ENCODE measurements around the gene IKZF5.

IKZF5 gene

GRCh38 chr10:123016228-123016627 lies 7.6 kb upstream of the IKZF5 start:
- no peak for DNase-seq (ENCODE audit: low read depth in 2 of 2)

GRCh38 chr10:123014772-123015171 lies 6.2 kb upstream of the IKZF5 start:
- DNase-seq (ENCODE audit: low read depth in 2 of 2): no peak

GRCh38 chr10:123013456-123014419 lies 5.1 kb upstream of the IKZF5 start:
- DNase-seq (ENCODE audit: low read depth in 2 of 2): no peak

- DNase-seq (ENCODE audit: low read depth in 2 of 2): no peak
Observed at GRCh38 chr10:123011987-123012386, 3.4 kb upstream of the IKZF5 start.

- DNase-seq (ENCODE audit: low read depth in 2 of 2): no peak
Observed at GRCh38 chr10:123009105-123009820, 668 bp upstream of the IKZF5 start.

GRCh38 chr10:123007558-123008354 lies 839 bp downstream of the IKZF5 start:
- peak in 1 of 2 donors; percentile 2 for DNase-seq (ENCODE audit: low read depth in 2 of 2)

GRCh38 chr10:123004298-123004697 lies 4.3 kb downstream of the IKZF5 start:
- DNase-seq (ENCODE audit: low read depth in 2 of 2): no peak

GRCh38 chr10:123001370-123001769 lies 7.2 kb downstream of the IKZF5 start:
- no peak for DNase-seq (ENCODE audit: low read depth in 2 of 2)

- no peak for DNase-seq (ENCODE audit: low read depth in 2 of 2)
Observed at GRCh38 chr10:123000155-123000554, 8.4 kb downstream of the IKZF5 start.

- no peak for DNase-seq (ENCODE audit: low read depth in 2 of 2)
Observed at GRCh38 chr10:122999347-122999746, 9.2 kb downstream of the IKZF5 start.

GRCh38 chr10:122998934-122999333 lies 9.7 kb downstream of the IKZF5 start:
- no peak for DNase-seq (ENCODE audit: low read depth in 2 of 2)

- no peak for DNase-seq (ENCODE audit: low read depth in 2 of 2)
Observed at GRCh38 chr10:122998360-122998917, 10.2 kb downstream of the IKZF5 start.

GRCh38 chr10:122997864-122998263 lies 10.7 kb downstream of the IKZF5 start:
- DNase-seq (ENCODE audit: low read depth in 2 of 2): no peak

- DNase-seq (ENCODE audit: low read depth in 2 of 2): no peak
Observed at GRCh38 chr10:122995936-122996335, 12.7 kb downstream of the IKZF5 start.

GRCh38 chr10:122993797-122994336 lies 14.7 kb downstream of the IKZF5 start:
- DNase-seq (ENCODE audit: low read depth in 2 of 2): no peak

- no peak for DNase-seq (ENCODE audit: low read depth in 2 of 2)
Observed at GRCh38 chr10:122992031-122992585, 16.5 kb downstream of the IKZF5 start.

GRCh38 chr10:122990278-122990677 lies 18.3 kb downstream of the IKZF5 start:
- DNase-seq (ENCODE audit: low read depth in 2 of 2): no peak

GRCh38 chr10:122988501-122988900 lies 20.1 kb downstream of the IKZF5 start:
- no peak for DNase-seq (ENCODE audit: low read depth in 2 of 2)

- DNase-seq (ENCODE audit: low read depth in 2 of 2): no peak
Observed at GRCh38 chr10:122986335-122986734, 22.3 kb downstream of the IKZF5 start.

- DNase-seq (ENCODE audit: low read depth in 2 of 2): no peak
Observed at GRCh38 chr10:122984708-122985107, 23.9 kb downstream of the IKZF5 start.

- DNase-seq (ENCODE audit: low read depth in 2 of 2): no peak
Observed at GRCh38 chr10:122983898-122984297, 24.7 kb downstream of the IKZF5 start.

Data from stimulated activated CD4-positive, alpha-beta T cell treated with anti-CD3 and anti-CD28 coated beads, Interleukin-1b, Interleukin-23, amount 100 ng/mL, for 1 hour (primary cell).